ENCODE data around the gene CDKN2AIP.

Gene CDKN2AIP, protein sequence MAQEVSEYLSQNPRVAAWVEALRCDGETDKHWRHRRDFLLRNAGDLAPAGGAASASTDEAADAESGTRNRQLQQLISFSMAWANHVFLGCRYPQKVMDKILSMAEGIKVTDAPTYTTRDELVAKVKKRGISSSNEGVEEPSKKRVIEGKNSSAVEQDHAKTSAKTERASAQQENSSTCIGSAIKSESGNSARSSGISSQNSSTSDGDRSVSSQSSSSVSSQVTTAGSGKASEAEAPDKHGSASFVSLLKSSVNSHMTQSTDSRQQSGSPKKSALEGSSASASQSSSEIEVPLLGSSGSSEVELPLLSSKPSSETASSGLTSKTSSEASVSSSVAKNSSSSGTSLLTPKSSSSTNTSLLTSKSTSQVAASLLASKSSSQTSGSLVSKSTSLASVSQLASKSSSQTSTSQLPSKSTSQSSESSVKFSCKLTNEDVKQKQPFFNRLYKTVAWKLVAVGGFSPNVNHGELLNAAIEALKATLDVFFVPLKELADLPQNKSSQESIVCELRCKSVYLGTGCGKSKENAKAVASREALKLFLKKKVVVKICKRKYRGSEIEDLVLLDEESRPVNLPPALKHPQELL

DNA sequence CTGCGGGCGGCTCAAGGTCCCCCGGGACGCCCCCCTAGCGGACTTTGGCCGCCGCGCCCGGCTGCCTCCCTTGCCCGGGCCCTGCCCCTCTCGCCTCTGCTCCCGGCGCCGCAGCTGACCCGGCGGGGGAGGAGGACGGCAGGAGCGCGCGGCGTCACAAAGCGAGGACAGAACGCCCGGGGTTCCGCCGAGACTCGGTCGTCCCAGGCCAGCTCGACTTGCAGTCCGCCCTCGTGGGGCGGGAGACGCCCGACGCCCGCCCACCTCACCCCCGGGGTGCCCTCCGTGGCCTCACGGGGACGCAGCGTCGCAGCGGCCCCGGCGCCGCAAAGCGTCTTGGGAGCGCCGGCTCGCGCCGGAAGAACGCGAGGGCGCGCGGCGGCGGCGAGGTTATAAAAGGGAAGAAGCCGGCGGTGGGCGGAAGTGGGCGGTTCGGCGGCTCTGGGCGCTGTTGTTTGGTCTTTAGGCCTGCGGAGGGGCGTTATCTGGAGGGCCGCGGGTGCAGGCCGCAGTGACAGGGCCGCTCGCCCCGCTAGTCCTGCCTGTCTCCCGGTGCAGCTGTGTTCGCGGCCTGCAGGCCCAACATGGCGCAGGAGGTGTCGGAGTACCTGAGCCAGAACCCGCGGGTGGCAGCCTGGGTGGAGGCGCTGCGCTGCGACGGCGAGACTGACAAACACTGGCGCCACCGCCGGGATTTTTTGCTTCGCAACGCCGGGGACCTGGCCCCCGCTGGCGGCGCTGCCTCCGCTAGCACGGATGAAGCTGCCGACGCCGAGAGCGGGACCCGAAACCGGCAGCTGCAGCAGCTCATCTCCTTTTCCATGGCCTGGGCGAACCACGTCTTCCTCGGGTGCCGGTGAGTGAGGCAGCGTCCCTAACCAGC is at the start of gene CDKN2AIP:
CDKN2AIP (plus strand) TSS at position 423 of the 883 bp plus-strand sequence; CDS start at position 585, 162 bp downstream.
- peak; percentile 85 for DNase-seq (ENCODE audit: low read depth, low spot score)

DNA sequence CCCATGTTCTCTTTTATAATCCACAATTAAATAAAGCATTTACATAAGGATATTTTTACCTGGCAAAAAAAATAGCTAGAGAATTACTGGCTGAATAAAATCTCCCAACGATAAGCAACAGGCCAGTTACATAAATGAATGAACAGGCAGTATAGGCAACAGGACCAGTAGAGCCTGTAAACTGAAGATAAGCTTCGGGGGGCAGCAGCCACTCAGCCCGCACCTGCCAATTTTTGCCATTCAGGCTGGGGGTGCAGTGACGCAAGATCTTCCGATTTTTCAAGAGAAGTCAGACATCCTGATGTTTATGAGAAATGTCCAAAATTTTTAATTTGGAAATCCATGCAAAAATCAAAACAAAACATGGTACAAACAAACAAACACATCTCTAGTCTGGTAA is 49.0 kb upstream of the CDKN2AIP start:
- no peak for DNase-seq (ENCODE audit: low read depth, low spot score)

DNA sequence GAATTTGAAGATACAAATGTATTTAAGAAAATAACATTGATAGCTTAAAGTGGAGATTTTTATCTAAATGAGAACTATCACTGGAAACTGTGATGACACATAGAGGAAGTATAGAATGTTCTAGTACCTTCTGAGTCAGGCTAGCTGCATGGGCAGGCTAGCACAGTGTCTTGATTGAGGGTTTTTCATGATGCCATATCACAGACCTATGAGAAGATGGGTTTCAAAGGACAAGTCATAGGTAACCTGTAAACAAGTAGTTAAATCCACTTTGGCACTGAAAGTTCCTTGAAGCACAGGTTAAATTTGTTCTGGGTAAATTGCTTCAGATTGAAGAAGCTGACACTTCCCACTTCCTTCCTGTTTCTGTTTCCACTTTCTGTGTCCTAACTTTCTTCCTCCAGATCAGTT is 48.2 kb upstream of the CDKN2AIP start:
- no peak for DNase-seq (ENCODE audit: low read depth, low spot score)

- DNase-seq (ENCODE audit: low read depth, low spot score), result no peak
Measured at GRCh38 chr4:183397741-183398297, 46.6 kb upstream of the CDKN2AIP start.

DNA sequence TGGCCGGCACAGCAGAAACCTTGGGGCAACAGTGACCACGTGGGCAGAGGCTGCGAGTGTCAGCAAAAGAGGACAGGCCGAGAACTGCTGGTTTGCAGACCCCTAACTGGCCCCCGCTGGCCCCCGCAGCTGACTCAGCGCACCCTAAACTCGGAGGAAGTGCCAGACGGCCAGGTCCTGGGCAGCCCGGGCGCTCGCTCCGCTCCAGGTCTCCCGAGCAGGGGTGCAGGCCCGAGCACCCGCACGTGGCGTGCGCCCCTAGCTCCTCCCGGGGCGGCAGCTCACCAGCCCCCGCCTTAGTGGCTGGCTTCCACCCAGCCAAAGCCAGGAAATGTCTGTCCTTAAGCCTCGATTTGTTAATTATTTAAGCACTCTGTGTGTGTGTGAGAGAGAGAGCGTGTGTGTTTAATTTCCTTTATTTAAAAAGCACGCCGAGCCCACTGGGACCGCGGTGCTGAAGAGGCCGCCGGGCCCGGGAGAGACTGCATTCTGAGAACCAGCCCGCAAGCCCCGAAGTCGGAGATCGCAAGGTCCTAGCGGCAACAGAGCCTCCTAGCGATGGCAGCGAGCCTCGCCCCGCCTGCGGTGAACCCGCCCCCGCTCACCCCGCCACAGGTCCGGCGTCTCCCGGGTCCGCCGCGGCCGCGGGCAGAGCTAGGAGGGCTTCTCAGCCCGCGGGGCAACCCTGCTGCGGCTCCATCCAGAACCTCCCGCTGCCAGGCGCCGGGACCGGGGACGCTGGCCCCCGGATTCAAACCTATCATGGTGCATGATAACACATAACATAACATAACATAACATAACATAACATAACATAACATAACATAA is 45.9 kb upstream of the CDKN2AIP start:
- peak; percentile 17 for DNase-seq (ENCODE audit: low read depth, low spot score)

- DNase-seq (ENCODE audit: low read depth, low spot score), result no peak
Measured at GRCh38 chr4:183399126-183399522, 45.3 kb upstream of the CDKN2AIP start.

DNA sequence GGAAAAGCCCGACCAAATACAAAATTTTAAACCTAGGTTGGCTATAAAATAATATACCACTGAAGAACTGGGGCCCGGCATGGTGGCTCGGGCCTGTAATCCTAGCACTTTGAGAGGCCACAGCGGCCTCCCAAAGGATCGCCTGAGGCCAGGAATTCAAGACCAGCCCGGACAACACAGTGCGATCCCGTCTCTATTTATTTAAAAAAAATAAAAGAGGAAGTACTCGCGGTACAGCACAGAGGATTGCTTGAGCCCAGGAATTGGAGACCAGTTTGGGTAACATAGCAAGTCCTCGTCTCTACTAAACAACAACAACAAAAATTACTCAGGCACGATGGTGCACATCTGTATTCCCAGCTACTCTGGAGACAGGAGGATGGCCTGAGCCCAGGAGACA is 44.8 kb upstream of the CDKN2AIP start:
- no peak for DNase-seq (ENCODE audit: low read depth, low spot score)

- DNase-seq (ENCODE audit: low read depth, low spot score), result no peak
Measured at GRCh38 chr4:183400035-183400434, 44.4 kb upstream of the CDKN2AIP start.

DNA sequence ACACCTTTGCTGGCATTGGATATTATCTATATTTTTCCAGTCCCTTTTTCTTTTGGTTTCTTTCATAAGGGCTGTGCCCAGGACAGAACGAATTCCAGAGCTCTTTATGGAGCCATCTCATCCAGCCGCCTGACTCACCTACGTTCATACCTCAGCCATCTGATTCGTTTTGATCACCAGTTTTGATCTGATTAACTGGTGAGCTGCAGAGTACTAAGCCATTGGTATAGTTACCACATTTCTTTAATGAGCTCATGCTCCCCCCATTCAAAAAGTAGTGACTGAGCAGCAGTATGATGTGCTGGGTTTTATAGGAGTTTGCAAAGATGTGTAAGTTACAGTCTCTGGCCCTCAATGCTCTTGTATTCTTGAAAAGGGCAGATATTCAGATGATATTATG is 43.0 kb upstream of the CDKN2AIP start:
- DNase-seq (ENCODE audit: low read depth, low spot score), result no peak

DNA sequence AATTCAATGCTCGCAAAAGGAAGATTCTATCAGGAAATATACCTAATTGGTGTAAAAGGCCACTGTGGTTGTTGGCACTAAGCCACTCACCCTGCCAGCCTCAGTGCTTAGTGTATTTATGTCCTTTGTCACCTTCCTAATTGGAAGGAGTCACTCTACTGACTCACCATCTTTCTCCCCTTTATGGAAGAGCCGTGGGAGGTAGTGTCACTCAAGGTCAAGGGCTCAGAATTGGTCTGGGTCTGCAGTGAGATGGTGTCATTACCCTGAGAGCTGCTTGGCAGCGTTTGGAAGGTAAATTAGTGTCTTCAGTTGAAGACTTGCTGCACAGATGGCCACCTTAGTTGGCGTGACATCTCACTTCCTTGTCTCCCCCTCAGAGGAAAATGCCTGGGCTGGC is 41.7 kb upstream of the CDKN2AIP start:
- DNase-seq (ENCODE audit: low read depth, low spot score), result no peak

DNA sequence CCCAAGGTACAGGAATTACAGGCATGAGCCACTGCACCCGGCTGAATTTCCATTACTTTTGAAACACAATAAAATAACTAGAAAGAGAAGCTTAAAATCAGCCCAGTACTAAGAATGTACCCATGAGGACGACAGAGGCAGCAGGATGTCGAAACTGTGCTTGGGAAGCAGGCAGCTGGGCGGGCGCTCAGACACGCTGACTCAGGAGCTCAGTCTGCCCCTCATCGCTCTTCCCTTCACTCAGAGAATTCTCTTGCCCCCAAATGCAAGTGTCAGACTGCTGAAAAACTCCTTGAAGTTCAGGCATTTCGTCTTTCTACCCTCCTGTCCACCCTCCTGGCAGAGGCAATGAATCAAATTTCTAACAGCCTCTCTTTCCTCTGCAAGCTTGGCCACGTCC is 41.0 kb upstream of the CDKN2AIP start:
- DNase-seq (ENCODE audit: low read depth, low spot score), result no peak

DNA sequence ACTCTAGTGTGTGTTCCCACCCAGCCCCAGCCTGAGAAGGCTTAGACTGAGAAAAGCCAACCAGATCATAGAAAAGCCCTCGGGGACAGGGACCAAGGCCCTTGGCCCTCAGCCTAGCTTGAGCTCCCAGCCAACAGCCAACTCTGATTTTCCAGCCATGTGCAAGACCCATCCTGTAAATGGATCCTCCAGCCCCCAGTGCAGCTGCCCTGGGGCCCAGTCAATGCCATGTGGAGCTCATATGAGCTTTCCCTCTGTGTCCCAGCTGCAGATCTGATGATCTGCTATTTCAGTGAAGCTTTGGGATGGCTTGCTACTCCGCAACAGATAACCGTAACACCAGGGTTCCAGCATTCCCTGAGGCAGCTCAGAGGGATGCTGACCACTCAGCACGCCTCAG is 40.5 kb upstream of the CDKN2AIP start:
- DNase-seq (ENCODE audit: low read depth, low spot score), result no peak

GRCh38 chr4:183405303-183405702 is 39.1 kb upstream of the CDKN2AIP start:
- no peak for DNase-seq (ENCODE audit: low read depth, low spot score)

DNA sequence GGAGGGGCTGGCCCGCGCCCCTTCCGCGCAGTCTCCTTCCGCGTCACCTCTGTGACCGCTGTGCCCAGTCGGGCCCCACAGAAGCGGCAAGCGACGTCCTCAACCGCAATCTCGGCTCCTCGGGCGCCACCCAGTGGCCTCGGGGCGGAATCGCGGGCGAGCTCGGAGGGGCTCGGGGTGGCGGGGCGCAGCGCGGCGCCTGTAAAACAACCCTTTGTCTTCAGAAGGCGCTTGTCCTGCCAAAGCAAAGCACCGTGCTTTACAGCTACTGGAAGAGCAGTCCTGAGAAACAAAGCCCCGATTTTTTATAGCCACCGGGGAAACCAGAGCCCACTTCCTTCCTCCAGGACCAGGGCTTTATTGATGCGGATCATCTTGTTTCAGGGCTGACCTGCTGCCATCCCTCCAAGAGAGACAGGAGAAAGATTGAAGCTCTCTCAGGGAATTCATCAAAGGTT is 37.3 kb upstream of the CDKN2AIP start:
- DNase-seq (ENCODE audit: low read depth, low spot score), result peak; percentile 78

GRCh38 chr4:183407635-183408464 is 36.6 kb upstream of the CDKN2AIP start:
- no peak for DNase-seq (ENCODE audit: low read depth, low spot score)

- DNase-seq (ENCODE audit: low read depth, low spot score), result no peak
Measured at GRCh38 chr4:183408796-183409195, 35.6 kb upstream of the CDKN2AIP start.

GRCh38 chr4:183409483-183409882 is 35.0 kb upstream of the CDKN2AIP start:
- no peak for DNase-seq (ENCODE audit: low read depth, low spot score)

DNA sequence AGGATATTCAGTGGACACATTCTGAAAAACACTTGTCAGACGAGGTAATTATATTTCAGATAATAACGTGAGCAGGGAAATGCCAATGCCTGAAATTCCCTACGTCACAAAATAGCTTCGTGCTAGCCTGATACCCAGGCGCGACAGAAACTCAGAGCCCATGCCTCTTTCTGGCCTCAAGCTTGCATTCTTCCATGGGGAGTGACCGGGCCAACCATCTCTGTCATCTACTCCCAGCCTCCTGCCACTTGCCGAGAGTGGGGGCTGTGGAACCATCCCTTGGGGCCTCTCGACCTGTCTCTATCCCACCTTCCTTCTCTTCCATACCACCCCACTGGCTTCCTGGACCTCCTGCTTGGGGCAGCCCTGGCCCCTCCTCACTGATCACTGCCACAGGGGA is 34.5 kb upstream of the CDKN2AIP start:
- DNase-seq (ENCODE audit: low read depth, low spot score), result no peak

- no peak for DNase-seq (ENCODE audit: low read depth, low spot score)
Measured at GRCh38 chr4:183411291-183411861, 33.1 kb upstream of the CDKN2AIP start.

- DNase-seq (ENCODE audit: low read depth, low spot score), result no peak
Measured at GRCh38 chr4:183412821-183413220, 31.6 kb upstream of the CDKN2AIP start.

Measured in activated CD4-positive, CD25-positive, alpha-beta regulatory T cell treated with anti-CD3 and anti-CD28 coated beads, Interleukin-2, amount 50 U/mL, for 16 hours (primary cell).